NCI-H1105 (cell line): ENCODE measurements around the gene GLI3.

Experiments used
- DNase-seq: peaks from one replicate; lab custom pipeline; 2025; lab: John Stamatoyannopoulos, UW

The GLI3 gene

GRCh38 chr7:42082144-42082543 is 154.9 kb downstream of the GLI3 start:
- DNase-seq = no peak

GRCh38 chr7:42081671-42082070 is 155.3 kb downstream of the GLI3 start:
- no peak for DNase-seq

DNA sequence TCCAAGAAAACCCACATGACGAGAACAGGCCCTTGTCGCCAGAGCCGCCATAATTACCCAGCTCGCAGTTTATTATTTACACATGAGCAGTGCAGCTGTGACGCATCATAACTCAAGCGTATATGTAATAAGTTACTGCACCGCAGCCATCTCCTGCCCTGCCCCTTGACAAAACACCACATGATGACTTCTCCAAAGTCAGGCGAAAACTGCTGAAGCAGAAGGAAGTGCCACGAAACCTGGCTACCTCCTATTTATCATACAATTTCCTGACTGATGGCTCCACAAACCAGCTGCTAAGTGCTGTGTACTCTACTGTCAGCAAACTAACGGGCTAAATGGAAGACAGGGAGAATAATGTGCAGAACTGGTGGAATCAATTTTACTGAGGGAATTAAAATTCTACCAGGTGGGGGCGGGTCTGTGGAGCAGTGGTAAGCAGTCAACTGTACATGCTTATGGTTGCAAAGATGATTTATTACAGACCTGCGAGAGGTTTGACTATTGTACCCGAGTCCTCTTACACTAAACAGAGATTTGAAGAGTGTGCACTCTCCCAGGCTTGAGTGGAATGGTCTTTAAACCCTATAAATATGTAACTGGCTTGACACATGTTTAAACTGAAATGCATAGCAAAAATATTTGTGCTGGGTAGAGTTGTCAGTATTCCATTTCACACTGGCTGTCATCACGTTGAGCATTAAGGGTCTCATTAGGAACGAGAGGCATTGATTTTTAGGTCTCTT is 156.0 kb downstream of the GLI3 start:
- no peak for DNase-seq

- DNase-seq = no peak
Measured at GRCh38 chr7:42077271-42078135, 159.5 kb downstream of the GLI3 start.

- no peak for DNase-seq
Measured at GRCh38 chr7:42076870-42077269, 160.1 kb downstream of the GLI3 start.

DNA sequence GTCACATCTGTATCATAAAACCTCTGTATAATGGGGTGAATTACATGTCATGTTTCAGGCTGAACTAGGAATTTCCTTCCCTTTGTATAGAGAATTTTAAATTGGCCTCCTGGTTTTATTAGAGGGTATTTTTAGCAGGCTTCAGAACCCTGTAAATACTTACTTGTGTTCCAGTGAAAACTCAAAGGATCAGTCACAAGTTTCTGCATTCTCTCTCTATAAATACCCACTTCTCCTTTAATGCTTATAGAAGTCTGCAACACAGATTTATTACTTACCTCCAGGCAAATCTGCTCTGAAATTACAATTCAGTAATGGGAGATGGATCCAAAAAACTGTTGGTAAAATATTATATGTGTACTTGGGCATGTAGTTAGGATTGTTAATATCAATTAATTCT is 161.6 kb downstream of the GLI3 start:
- DNase-seq = no peak

DNA sequence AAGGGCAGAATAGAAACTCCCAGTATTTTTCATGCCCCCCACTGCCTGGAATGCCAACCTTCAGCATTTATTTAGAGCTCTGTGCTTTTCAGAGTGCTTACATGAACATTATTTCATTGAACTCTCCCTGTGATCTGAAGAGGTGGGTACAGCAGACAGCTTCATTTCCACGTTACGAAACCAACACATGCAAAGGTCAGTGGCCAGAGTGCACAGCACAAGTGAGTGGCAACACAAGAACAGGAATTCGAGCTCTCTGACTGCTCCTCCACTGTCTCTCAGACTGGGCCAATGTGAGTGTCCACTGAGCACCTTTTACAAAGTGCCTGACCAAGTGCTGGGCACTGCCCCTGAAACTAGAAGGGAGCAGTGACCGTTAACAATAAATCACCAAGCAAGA is 162.9 kb downstream of the GLI3 start:
- DNase-seq = no peak

- no peak for DNase-seq
Measured at GRCh38 chr7:42071372-42072261, 165.4 kb downstream of the GLI3 start.

DNA sequence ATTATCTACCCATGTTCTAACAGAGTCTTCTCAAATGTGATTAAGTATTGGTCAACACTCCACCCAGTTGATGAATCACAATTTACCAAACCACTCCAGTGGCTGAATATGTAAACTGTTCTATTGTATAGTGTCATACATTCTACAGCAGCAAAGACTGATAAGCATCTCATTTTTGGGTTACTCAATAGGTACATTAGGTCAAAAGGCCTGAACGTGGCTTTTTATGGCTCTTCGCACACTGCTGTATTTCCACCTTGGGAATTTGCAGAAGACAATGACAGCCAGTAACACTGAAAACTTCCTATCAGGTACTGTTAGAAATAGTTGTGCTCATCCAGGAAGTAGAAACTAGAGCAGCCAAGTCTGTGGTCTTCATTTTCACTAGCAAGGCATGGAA is 166.9 kb downstream of the GLI3 start:
- no peak for DNase-seq

DNA sequence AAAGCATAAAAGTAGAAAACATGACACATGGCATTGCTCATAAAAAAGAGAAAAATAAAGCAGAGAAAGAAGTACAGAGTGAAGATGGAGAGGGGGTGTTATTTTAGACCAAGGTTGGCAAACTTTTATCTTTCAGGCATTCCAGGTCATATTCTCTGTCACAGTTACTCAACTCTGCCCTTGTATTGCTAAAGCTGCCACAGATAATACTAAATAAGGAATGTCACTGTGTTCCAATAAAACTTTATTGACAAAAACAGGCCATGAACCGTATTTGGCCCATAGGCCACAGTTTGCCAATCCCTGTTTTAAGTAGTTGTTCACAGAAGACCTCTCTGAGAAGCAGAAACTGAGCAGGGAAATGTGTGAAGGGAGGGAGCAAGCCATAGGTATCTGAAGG is 167.4 kb downstream of the GLI3 start:
- no peak for DNase-seq

GRCh38 chr7:42068554-42069280 is 168.3 kb downstream of the GLI3 start:
- no peak for DNase-seq

GRCh38 chr7:42065942-42066341 is 171.1 kb downstream of the GLI3 start:
- no peak for DNase-seq

GRCh38 chr7:42065015-42065414 is 172.0 kb downstream of the GLI3 start:
- DNase-seq = no peak

- no peak for DNase-seq
Measured at GRCh38 chr7:42064534-42064933, 172.5 kb downstream of the GLI3 start.

- no peak for DNase-seq
Measured at GRCh38 chr7:42059275-42059674, 177.7 kb downstream of the GLI3 start.

GRCh38 chr7:42057331-42057730 is 179.7 kb downstream of the GLI3 start:
- DNase-seq = no peak

DNA sequence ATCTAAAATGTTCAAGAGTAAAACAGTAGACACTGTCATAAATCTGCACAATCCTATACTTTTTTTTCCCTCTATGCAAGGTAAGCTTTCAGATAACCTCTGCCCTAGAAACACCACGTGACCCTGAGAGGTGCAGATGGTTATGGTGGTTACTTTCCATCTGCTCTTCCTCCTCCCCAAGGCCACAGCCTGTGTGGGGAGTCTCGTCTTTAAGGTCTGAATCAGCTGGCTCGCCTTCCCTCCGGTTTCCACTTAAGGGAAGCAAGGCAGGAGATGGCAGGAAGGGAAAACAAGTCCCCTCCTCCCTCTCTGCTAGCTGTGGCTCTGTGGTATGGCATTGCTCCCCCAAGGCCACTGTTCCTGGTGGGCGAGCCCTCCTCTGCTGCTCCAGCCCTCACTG is 181.8 kb downstream of the GLI3 start:
- no peak for DNase-seq

GRCh38 chr7:42053834-42054233 is 183.2 kb downstream of the GLI3 start:
- no peak for DNase-seq

DNA sequence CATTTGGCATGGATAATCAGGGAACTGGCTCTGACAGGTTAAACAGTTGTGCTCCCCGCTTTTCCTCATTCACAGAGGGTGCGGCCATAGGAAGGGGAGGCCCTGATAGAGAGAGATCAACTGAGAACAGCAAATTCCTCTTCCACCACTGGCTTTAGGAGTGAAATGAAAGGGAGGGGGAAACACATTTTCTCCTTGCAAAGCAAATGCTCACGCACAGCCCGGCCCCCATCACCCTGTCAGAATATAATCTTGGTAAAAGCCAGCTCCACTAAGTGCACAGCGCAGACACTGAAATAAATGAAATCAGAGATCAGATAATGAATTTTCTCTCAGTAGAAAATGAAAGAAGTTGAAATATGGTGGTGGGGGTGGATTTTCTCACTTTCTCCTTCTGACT is 187.2 kb downstream of the GLI3 start:
- DNase-seq = no peak

- no peak for DNase-seq
Measured at GRCh38 chr7:42046483-42046882, 190.5 kb downstream of the GLI3 start.

- DNase-seq = no peak
Measured at GRCh38 chr7:42045961-42046360, 191.0 kb downstream of the GLI3 start.

DNA sequence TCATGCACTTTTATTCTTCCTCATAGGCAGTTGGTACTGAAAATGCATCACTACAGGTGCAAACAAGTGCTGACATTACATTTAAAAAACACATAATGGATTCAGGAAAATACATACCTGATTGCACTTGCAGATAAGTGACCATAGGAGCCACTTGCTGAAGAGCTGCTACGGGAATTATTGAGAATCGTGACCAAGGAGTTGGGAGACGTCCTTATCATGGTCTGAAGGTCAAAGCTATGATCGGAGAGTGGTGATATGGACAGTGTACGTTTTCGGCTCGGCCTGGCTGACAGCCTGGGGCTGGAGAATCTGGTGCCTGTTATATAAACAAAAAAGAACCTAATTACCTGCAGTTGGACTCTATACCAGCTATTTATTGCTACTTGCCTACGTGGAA is 197.1 kb downstream of the GLI3 start:
- no peak for DNase-seq
